GM19023 (cell line): Measurements from ENCODE around the gene MIEF2.

Source experiments
- ATAC-seq: cut with Tn5 transposase; IDR thresholded peaks from one replicate; pipeline ENCODE4 v1.9.1; 2021; ENCODE audit warnings: mild to moderate bottlenecking, moderate library complexity; ENCODE audit not compliant: unreplicated experiment

Gene MIEF2

GRCh38 chr17:18234853-18235380 lies 25.5 kb upstream of the MIEF2 start:
- no peak for ATAC-seq

- no peak for ATAC-seq
Observed at GRCh38 chr17:18235743-18236256, 24.7 kb upstream of the MIEF2 start.

GRCh38 chr17:18236494-18236893 lies 24.0 kb upstream of the MIEF2 start:
- ATAC-seq: no peak

GRCh38 chr17:18237461-18237860 lies 23.0 kb upstream of the MIEF2 start:
- no peak for ATAC-seq

GRCh38 chr17:18238299-18238698 lies 22.2 kb upstream of the MIEF2 start:
- no peak for ATAC-seq

GRCh38 chr17:18240449-18240848 lies 20.0 kb upstream of the MIEF2 start:
- no peak for ATAC-seq

GRCh38 chr17:18241229-18241871 lies 19.1 kb upstream of the MIEF2 start:
- no peak for ATAC-seq

- no peak for ATAC-seq
Observed at GRCh38 chr17:18245038-18245776, 15.3 kb upstream of the MIEF2 start.

GRCh38 chr17:18246109-18246725 lies 14.2 kb upstream of the MIEF2 start:
- no peak for ATAC-seq

- no peak for ATAC-seq
Observed at GRCh38 chr17:18246880-18247612, 13.4 kb upstream of the MIEF2 start.

GRCh38 chr17:18247613-18248001 lies 12.9 kb upstream of the MIEF2 start:
- no peak for ATAC-seq

- no peak for ATAC-seq
Observed at GRCh38 chr17:18248300-18248731, 12.1 kb upstream of the MIEF2 start.

- ATAC-seq: no peak
Observed at GRCh38 chr17:18248811-18249210, 11.7 kb upstream of the MIEF2 start.

GRCh38 chr17:18250259-18250658 lies 10.2 kb upstream of the MIEF2 start:
- ATAC-seq: no peak

- no peak for ATAC-seq
Observed at GRCh38 chr17:18250708-18251107, 9.8 kb upstream of the MIEF2 start.

GRCh38 chr17:18251204-18251603 lies 9.3 kb upstream of the MIEF2 start:
- ATAC-seq: no peak

- ATAC-seq: no peak
Observed at GRCh38 chr17:18252160-18252559, 8.3 kb upstream of the MIEF2 start.

GRCh38 chr17:18253187-18253884 lies 7.1 kb upstream of the MIEF2 start:
- no peak for ATAC-seq

- ATAC-seq: no peak
Observed at GRCh38 chr17:18253947-18254821, 6.3 kb upstream of the MIEF2 start.
